ENCODE results near the gene GP1BA. TPM values are rescaled to one million over a fixed set of nuclear protein-coding genes. Genes with fewer than 3 reads are reported as not detected.
A peak's percentile ranks its signal among the peaks of the same experiment; 100 is the strongest.

Gene GP1BA
- total RNA-seq, 1 donor from 2014 or later: 0.47 TPM

DNA sequence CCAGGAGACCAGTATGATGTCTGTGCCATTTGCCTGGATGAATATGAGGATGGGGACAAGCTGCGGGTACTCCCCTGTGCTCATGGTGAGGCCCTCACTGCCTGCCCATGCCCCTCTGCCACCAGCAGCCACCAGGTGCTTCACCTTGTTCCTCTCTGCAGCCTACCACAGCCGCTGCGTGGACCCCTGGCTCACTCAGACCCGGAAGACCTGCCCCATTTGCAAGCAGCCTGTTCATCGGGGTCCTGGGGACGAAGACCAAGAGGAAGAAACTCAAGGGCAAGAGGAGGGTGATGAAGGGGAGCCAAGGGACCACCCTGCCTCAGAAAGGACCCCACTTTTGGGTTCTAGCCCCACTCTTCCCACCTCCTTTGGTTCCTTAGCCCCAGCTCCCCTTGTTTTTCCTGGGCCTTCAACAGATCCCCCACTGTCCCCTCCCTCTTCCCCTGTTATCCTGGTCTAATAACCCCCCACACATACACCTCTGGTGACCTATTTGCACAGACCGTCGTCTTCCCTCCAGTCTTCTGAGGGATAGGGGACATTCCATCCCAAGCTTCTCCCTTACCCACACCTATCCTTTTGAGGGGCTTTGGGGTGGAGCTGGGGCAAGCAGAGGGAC is 12.6 kb downstream of the GP1BA start:
- Mint-ChIP-seq H3K27me3 (ENCODE audit: unreplicated experiment) (peaks cover 14% of the 10 kb centered on the region), H3K27ac (ENCODE audit: unreplicated experiment) (no peak overlapping the region), H3K36me3 (ENCODE audit: unreplicated experiment) (peaks cover 5% of the 10 kb centered on the region), H3K9me3 (ENCODE audit: unreplicated experiment) (peaks cover 10% of the 10 kb centered on the region), H3K4me3 (ENCODE audit: unreplicated experiment) (no peak overlapping the region), H3K4me1 (ENCODE audit: low read depth, unreplicated experiment) (peaks cover 20% of the 10 kb centered on the region)
- TF ChIP-seq, protein P1, sequence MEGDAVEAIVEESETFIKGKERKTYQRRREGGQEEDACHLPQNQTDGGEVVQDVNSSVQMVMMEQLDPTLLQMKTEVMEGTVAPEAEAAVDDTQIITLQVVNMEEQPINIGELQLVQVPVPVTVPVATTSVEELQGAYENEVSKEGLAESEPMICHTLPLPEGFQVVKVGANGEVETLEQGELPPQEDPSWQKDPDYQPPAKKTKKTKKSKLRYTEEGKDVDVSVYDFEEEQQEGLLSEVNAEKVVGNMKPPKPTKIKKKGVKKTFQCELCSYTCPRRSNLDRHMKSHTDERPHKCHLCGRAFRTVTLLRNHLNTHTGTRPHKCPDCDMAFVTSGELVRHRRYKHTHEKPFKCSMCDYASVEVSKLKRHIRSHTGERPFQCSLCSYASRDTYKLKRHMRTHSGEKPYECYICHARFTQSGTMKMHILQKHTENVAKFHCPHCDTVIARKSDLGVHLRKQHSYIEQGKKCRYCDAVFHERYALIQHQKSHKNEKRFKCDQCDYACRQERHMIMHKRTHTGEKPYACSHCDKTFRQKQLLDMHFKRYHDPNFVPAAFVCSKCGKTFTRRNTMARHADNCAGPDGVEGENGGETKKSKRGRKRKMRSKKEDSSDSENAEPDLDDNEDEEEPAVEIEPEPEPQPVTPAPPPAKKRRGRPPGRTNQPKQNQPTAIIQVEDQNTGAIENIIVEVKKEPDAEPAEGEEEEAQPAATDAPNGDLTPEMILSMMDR (IDR thresholded peaks at IDR 0.05; ENCODE audit: partially characterized antibody, unreplicated experiment): no peak
- DNase-seq: no peak

DNA sequence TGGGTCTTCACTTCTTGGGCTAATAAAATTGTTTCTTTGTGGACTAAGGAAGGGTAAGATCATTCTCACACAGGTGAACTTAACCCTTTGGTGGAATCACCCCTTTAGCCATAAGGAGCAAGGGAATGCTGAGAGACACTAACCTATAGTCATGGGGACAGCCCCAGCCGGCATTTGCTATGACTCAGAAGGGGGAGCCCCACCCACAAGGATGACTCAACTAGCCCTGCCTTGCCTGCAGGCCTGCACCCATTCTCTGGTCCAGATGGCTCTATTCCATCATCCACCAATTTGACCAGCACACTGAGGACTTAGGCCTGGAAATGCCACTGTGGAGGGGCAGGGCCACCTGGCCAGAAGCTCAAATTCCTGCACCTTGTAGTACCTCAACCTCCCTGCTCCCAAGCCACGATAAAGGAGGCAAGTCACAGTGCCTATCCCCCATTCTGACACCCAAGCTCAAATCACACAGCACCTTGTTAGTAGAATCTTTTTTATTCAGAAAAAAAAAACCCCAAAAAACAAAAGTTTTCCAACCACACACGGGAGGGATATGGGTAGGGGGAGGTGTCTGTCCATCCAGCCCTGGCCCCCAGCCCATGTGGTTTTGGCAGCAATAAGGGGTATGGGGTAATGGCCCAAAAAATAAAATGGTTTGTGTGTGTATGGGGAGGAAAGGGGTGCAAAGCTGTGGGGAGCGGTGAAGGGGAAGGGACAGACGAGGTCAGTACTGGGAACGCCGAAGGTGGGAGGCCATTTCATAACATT is 13.3 kb downstream of the GP1BA start:
- H3K4me1 Mint-ChIP-seq (ENCODE audit: low read depth, unreplicated experiment): peaks cover 20% of the 10 kb centered on the region
- TF ChIP-seq, protein P1 (IDR thresholded peaks at IDR 0.05; ENCODE audit: partially characterized antibody, unreplicated experiment): no peak
- DNase-seq: no peak
- peak overlapping the region; percentile 64 for H3K27ac Mint-ChIP-seq (ENCODE audit: unreplicated experiment)
- H3K27me3 Mint-ChIP-seq (ENCODE audit: unreplicated experiment): peaks cover 10% of the 10 kb centered on the region
- H3K36me3 Mint-ChIP-seq (ENCODE audit: unreplicated experiment): peaks cover 5% of the 10 kb centered on the region
- peaks cover 6% of the 10 kb centered on the region for H3K9me3 Mint-ChIP-seq (ENCODE audit: unreplicated experiment)
- peak overlapping the region; percentile 76 for H3K4me3 Mint-ChIP-seq (ENCODE audit: unreplicated experiment)

DNA sequence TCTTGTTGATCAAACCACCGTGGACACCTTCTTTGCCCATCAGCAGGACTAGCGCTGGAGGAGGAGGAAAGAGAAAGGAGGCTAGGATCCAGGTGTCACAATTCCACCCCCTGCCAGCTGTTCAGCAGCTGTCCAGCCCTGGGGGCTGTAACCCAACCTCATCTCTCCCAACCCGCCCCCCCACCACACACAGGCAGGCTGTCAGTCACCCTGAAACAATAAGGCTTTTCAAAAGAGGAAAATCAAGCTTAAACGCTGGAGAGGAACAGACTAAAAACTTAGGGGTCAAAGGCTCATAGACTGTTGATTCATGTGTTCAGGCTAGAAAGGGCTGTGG is 13.8 kb downstream of the GP1BA start:
- Mint-ChIP-seq H3K36me3 (ENCODE audit: unreplicated experiment) (peaks cover 5% of the 10 kb centered on the region), H3K4me3 (ENCODE audit: unreplicated experiment) (peak overlapping the region; percentile 95), H3K9me3 (ENCODE audit: unreplicated experiment) (peaks cover 4% of the 10 kb centered on the region), H3K27ac (ENCODE audit: unreplicated experiment) (peak overlapping the region; percentile 91), H3K4me1 (ENCODE audit: low read depth, unreplicated experiment) (peaks cover 23% of the 10 kb centered on the region), H3K27me3 (ENCODE audit: unreplicated experiment) (peaks cover 8% of the 10 kb centered on the region)
- no peak for DNase-seq
- TF ChIP-seq, protein P1 (IDR thresholded peaks at IDR 0.05; ENCODE audit: partially characterized antibody, unreplicated experiment): no peak

DNA sequence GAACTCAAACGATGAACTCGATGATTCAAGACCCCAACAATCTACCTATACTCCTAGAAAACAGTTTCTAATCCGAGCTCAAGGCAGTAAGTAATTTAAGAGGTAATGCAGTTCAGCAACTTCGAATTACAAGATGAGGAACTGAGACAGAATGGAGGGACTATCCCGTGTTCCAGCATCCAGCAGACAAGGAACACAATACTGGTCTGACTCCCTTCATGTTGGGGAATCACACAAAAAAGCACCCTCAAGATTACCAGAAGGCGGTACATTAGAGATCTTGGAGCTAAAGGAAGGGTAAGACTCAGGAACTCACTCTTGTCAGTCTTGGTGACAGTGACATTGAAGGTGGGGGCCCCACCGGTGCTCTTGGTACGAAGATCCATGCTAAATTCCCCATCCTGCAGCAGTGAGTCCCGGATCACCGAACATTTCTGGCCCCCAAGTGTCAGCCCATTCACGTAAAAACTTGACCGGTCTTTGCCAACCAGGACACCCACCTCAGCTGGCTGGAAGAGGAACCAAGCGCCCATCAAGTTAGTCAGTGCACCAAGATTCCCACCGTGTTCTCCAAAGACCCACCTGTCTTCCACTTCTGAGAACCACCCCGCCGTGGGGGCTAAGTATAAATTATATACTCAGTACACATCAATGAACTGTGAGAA is 14.4 kb downstream of the GP1BA start:
- TF ChIP-seq, protein P1 (IDR thresholded peaks at IDR 0.05; ENCODE audit: partially characterized antibody, unreplicated experiment): no peak
- H3K27me3 Mint-ChIP-seq (ENCODE audit: unreplicated experiment): peaks cover 3% of the 10 kb centered on the region
- peak overlapping the region; percentile 95 for H3K4me3 Mint-ChIP-seq (ENCODE audit: unreplicated experiment)
- peaks cover 5% of the 10 kb centered on the region for H3K36me3 Mint-ChIP-seq (ENCODE audit: unreplicated experiment)
- DNase-seq: no peak
- peak overlapping the region; percentile 91 for H3K27ac Mint-ChIP-seq (ENCODE audit: unreplicated experiment)
- H3K4me1 Mint-ChIP-seq (ENCODE audit: low read depth, unreplicated experiment): peaks cover 24% of the 10 kb centered on the region
- peaks cover 8% of the 10 kb centered on the region for H3K9me3 Mint-ChIP-seq (ENCODE audit: unreplicated experiment)
